Measurements from ENCODE around the gene NDOR1. TPM values are rescaled to one million over a fixed set of nuclear protein-coding genes. Genes with fewer than 3 reads are reported as not detected.

NDOR1 gene
- polyA plus RNA-seq, 3 donors, result 4.4 to 26.9 (median 5.2) TPM

GRCh38 chr9:137244486-137245449 lies 39.3 kb downstream of the NDOR1 start:
- intact Hi-C loops (cut with micrococcal nuclease), result loop anchor here in 1 of 2 donors (5.0 kb wide), 1 partner anchor 42 kb away; the partner anchor contains the start of gene TPRN
- no peak overlapping the region for H3K4me2 ChIP-seq (replicated peaks; ENCODE audit: extremely low read depth, low read length, poor library complexity, severe bottlenecking)
- no peaks in the 10 kb centered on the region for H3K27me3 ChIP-seq (ENCODE audit: control insufficient read depth in 2 of 2, insufficient read depth in 2 of 2, low read length in 2 of 2)
- H2AFZ ChIP-seq (ENCODE audit: insufficient read depth, low read depth, low read length, poor library complexity, severe bottlenecking), result no peak overlapping the region
- H3K4me1 Mint-ChIP-seq, result peaks cover 27% of the 10 kb centered on the region
- H3K4me3 ChIP-seq (replicated peaks in 1 of 3; ENCODE audit: low read depth in 2 of 3, low read length in 3 of 3), result no peak overlapping the region
- peaks cover 2 to 7% (median 6%) of the 10 kb centered on the region in 3 donors for H3K27me3 Mint-ChIP-seq (ENCODE audit: low read depth in 3 of 3)
- H3K27ac ChIP-seq (ENCODE audit: low read depth in 1 of 2, low read length in 2 of 2), result no peak overlapping the region
- H3K9me3 ChIP-seq (replicated peaks in 1 of 2; ENCODE audit: control insufficient read depth in 1 of 2, insufficient read depth in 1 of 2, low read length in 2 of 2), result no peaks in the 10 kb centered on the region
- no peak overlapping the region for H3K9ac ChIP-seq (ENCODE audit: insufficient read depth, low read length, poor library complexity, severe bottlenecking)
- no peak overlapping the region for H3K4me3 Mint-ChIP-seq
- WGBS (ENCODE audit: insufficient coverage), result 91% methylated on average over 27 of the region's 36 CpGs
- H3K4me1 ChIP-seq (ENCODE audit: control insufficient read depth in 1 of 2, insufficient read depth in 2 of 2, low read length in 2 of 2), result peaks cover 20 to 35% of the 10 kb centered on the region in 2 donors
- H4K20me1 ChIP-seq (ENCODE audit: insufficient read depth, low read length), result peaks cover 33% of the 10 kb centered on the region
- TF ChIP-seq CTCF (IDR thresholded peaks at IDR 0.05), result no peak
- peaks cover 15 to 18% of the 10 kb centered on the region in 2 donors for H3K36me3 Mint-ChIP-seq
- no peak for DNase-seq
- peaks cover 0 to 3% (median 0%) of the 10 kb centered on the region in 7 donors for H3K9me3 Mint-ChIP-seq
- H3K79me2 ChIP-seq (ENCODE audit: insufficient read depth, low read length), result peaks cover 17% of the 10 kb centered on the region
- peaks cover 18 to 19% of the 10 kb centered on the region in 2 donors for H3K36me3 ChIP-seq (replicated peaks in 1 of 2; ENCODE audit: control insufficient read depth in 1 of 2, insufficient read depth in 2 of 2, low read length in 2 of 2)
- H3K27ac Mint-ChIP-seq, result no peak overlapping the region

GRCh38 chr9:137245450-137246421 lies 40.2 kb downstream of the NDOR1 start:
- DNase-seq, result no peak
- H2AFZ ChIP-seq (ENCODE audit: insufficient read depth, low read depth, low read length, poor library complexity, severe bottlenecking), result no peak overlapping the region
- no peak for TF ChIP-seq CTCF (IDR thresholded peaks at IDR 0.05)
- no peak overlapping the region for H3K9ac ChIP-seq (ENCODE audit: insufficient read depth, low read length, poor library complexity, severe bottlenecking)
- peaks cover 18 to 26% of the 10 kb centered on the region in 2 donors for H3K4me1 ChIP-seq (ENCODE audit: control insufficient read depth in 1 of 2, insufficient read depth in 2 of 2, low read length in 2 of 2)
- Mint-ChIP-seq H3K4me3 (no peak overlapping the region), H3K4me1 (peaks cover 24% of the 10 kb centered on the region), H3K36me3 (peaks cover 15 to 18% of the 10 kb centered on the region in 2 donors), H3K9me3 (peaks cover 0 to 3% (median 0%) of the 10 kb centered on the region in 7 donors), H3K27ac (peak overlapping the region in 2 of 7 donors; percentile 38 to 55), H3K27me3 (ENCODE audit: low read depth in 3 of 3) (peaks cover 2 to 7% (median 6%) of the 10 kb centered on the region in 3 donors)
- intact Hi-C loops (cut with micrococcal nuclease), result no loop called here
- H3K36me3 ChIP-seq (replicated peaks in 1 of 2; ENCODE audit: control insufficient read depth in 1 of 2, insufficient read depth in 2 of 2, low read length in 2 of 2), result peaks cover 18 to 19% of the 10 kb centered on the region in 2 donors
- H4K20me1 ChIP-seq (ENCODE audit: insufficient read depth, low read length), result peaks cover 33% of the 10 kb centered on the region
- no peak overlapping the region for H3K27ac ChIP-seq (ENCODE audit: low read depth in 1 of 2, low read length in 2 of 2)
- H3K4me2 ChIP-seq (replicated peaks; ENCODE audit: extremely low read depth, low read length, poor library complexity, severe bottlenecking), result no peak overlapping the region
- 95% methylated on average over 25 of the region's 25 CpGs for WGBS (ENCODE audit: insufficient coverage)
- no peaks in the 10 kb centered on the region for H3K9me3 ChIP-seq (replicated peaks in 1 of 2; ENCODE audit: control insufficient read depth in 1 of 2, insufficient read depth in 1 of 2, low read length in 2 of 2)
- H3K4me3 ChIP-seq (replicated peaks in 1 of 3; ENCODE audit: low read depth in 2 of 3, low read length in 3 of 3), result no peak overlapping the region
- peaks cover 17% of the 10 kb centered on the region for H3K79me2 ChIP-seq (ENCODE audit: insufficient read depth, low read length)
- no peaks in the 10 kb centered on the region for H3K27me3 ChIP-seq (ENCODE audit: control insufficient read depth in 2 of 2, insufficient read depth in 2 of 2, low read length in 2 of 2)

All from CD14-positive monocyte (primary cell).